ENCODE results near the gene STAB1.

GRCh38 chr3:52483577-52484381, 11.4 kb upstream of the STAB1 start:
- no peak for TF ChIP-seq CTCF (IDR thresholded peaks at IDR 0.05)
- no peak for TF ChIP-seq POLR2A (IDR thresholded peaks at IDR 0.05)

All from breast epithelium (tissue), 3 donors.